NOMO-1 treated with DMSO at 0.1 percent for 48 hours (cell line): ENCODE measurements around the gene RGS5.

Source experiments
- DNase-seq: peaks from one replicate; lab custom pipeline; 2025; ENCODE audit not compliant: unreplicated experiment; lab: John Stamatoyannopoulos, UW

The RGS5 gene

DNA sequence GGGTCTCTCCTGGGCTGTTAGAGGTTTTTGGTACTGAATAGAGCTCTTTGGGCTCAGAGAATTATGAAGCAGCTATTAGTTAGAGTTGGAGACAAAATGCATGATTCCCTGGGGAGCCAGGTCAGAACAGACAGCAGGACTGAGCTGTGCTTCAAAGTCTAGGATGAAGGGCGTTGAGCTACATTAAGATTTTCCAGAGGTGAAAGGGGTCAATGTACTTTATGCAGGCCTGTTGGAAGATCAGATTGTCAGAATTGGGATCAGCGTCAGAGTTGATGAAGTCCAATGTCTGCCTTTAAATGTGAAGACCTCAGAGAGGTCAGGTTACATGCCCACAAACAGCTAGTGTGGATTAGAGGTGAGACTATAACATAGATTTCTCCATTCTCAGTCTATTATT lies 53.8 kb downstream of the RGS5 start:
- DNase-seq = no peak

DNA sequence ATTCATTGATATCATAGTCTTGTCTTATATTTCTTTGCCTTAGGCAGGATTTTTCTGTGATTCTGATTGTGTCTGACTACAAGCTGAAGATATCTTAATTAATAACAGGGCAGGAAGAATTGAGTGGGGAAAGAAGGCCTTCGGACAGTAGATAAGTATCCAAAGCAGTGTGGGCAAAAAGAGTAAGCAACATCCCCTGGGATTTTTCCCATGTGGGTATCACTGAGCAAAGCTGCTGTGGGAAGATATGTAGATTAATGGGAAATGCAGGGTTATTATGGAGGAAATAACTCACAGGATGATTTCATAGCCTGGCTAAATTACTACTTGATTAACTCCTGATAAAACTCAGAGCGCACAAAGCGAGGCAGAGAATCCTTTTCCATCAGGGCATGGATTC lies 55.7 kb downstream of the RGS5 start:
- no peak for DNase-seq

DNA sequence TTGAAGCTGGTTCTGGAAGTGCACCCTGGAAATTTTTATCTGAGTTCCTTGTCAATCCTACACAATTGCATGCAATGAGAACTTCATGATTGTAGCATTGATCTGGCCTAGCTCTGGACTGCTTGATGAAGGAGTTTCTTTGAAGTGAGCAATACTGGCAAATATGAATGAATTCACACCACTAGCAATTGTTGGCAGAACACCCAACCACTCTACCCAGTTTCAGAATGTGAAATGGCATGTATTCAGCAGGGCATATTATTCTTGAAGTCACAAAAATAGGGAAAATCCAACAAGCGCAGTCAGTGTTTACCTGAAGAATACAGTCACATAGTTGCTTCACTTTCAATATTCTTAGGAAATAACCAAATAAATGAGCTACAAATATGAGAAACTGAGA lies 57.3 kb downstream of the RGS5 start:
- DNase-seq = no peak

DNA sequence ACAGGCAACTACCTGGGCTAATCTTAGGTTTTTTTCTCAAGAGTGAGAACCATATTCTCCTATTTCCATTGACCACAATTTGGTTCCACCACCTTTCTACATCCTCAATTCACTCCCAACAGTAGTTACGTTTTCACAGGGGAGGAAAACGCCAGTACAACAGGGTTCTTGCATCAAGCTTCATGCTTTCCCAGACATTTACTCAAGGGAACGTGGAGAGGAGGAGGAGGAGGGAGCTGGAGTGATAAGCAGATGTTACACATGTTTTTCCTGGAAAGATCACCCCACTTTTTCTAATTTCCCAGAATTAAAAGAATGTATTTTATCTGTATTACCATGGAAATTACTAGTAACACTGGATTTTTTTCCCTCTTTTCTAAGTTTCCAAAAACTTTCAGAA lies 58.3 kb downstream of the RGS5 start:
- DNase-seq = no peak

DNA sequence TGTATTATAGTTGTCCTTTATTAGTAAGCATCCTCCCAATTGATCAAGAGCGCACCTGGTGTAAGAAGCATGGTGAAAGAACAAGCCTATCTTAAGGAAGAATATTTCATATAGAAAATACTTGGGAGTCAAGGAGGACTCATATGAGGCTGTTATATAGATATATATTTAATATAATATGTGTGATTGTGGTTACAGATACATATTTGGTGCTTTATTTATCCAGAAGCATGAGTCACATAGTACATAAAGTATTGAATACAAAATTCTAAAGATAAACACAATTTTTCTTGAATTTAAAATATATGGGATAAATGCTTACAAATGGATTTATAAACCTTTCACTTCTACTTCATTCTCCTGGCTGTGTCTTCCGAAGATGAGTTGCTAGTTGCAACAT lies 60.6 kb downstream of the RGS5 start:
- DNase-seq = no peak

DNA sequence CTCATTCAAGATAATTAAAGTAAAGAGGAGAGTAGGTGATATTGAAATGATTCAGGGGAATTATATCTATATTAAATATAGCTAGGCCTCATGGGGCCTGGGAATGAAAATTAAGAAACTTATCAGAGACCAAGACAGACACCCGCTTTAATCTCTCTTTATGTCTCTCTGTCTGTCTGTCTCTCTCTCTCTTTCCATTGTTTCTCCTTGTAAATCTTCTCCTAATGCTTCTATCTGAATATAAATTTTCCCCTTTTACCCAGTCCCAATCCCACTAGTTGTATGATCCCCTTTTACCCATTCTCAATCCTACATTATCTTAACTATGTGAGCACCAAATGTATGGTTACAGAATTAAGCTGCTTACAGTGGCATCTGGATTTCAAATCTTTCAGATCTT lies 61.2 kb downstream of the RGS5 start:
- no peak for DNase-seq

DNA sequence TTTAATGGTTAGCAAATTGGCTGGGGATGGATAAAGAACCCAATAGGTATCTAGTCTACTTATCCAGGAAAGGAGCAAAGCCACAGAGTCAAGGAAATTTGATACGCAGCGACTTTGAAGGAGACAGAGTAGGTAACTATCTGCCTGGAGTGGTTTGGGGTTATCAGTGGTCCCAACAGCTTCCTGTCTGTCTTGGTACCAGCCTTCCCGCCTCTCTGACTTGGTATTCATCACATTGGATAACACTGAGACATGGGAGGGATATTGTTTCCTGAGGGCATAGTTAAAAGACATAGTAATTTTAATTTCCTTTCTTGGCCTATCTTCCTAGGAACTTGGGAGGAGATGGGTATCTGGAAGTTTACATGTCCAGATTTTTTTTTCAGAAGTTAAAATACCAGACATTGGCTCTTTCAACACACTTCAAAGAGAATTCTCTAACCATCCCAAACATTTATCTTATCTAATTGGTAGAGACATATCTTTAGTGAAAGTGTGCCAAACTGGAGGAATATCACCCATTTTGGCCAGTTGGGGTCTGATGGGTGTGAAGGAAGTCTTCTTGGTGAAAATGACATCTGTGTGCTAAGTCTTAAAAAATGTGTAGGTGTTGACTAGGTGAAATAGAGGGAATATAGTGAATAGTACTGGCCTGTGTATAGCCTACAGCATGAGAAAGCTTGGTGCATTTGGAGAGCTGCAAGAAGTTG lies 65.0 kb downstream of the RGS5 start:
- no peak for DNase-seq

DNA sequence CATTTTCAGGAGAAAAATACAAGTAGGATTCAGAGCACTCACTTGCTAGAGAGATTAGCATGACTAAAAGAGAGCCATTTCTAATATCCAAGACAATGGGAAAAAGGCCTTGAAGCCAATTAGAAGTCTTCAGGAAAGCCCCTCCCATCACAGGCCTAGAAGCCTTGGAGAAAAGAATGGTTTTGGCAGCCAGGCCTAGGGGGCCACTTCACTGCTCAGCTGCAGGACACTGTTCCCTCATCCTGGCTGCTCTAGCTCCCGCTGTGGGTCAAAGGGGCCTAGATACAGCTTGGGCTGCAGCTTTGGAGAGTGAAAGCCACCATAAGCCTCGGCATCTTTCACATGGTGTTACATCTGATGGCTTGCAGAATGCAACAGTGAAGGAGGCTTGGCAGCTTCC lies 70.7 kb downstream of the RGS5 start:
- no peak for DNase-seq

DNA sequence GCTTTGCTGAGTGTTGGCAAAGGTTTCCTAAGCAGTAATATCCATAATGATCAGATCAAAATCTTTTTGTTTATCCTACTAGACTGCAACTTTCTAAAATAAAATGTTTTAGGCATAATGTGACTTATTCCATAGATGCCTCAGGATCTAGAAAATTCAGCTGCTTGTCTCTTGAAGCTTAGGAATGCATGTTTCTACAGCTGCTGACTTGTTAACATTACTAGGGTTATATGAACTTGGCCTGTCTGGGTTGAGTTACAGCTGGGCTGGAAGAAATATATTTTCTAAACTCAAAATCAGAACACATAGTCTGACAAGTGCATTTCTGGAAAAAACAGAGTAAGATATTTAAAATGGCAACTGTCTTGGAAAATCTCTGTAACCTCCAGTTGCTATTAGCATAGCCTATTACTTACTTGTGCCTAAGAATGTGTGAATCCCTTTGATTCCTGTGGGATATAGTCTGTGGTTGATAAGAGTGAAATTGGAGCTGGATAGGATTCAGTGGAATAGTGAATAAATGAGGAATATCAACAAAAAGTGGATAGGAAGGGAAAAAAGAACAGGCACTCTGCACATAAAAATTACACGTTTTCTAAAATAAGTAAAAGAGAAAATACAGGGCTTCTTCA lies 72.4 kb downstream of the RGS5 start:
- DNase-seq = no peak

DNA sequence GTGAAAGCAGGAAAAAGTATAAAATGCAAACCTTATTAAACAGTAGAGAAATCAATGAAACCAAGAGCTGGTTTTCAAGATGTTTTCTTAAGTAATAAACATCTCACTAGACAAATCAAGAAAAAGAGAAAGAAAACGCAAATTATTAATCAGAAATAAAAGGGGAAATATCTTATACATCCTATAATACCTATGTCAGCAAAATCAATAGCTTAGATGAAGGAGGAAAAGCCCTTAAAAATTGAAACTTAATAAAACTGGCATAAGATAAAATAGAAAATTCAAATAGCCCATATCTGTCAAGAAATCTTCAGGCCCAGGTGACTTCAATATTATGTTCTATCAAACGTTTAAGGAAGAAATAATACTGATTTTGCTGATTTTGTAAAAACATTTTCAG lies 74.4 kb downstream of the RGS5 start:
- no peak for DNase-seq

DNA sequence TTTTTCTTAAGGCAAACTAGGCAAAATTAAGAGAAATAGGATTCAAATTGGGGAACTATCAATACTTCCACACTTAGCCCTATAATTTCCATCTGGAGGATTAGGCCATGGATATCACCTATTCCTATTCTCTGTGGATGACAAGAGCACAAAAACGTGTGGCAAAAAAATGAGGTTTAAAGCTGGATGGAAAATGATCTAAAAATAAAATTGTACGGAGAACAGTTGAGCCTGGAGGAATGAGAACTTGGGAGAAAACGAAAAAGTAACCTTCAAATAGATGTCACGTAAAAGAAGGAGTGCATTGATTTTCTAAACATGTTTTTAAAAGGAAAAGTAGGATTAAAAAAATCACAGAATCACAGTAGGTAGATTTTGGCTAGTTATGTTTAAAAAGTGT lies 77.9 kb downstream of the RGS5 start:
- DNase-seq = no peak

DNA sequence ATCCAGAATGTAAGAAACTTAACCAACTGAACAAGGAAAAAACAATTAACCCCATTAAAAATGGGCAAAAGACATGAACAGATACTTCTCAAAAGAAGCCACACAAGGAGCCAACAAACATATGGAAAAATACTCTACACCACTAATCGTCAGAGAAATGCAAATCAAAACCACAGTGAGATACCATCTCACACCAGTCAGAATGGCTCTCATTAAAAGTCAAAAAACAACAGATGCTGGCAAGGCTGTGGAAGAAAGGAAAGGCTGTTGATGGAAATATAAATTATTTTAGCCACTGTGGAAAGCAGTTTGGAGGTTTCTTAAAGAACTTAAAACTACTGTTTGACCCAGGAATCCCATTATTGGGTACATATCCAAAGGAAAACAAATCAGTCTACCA lies 82.3 kb downstream of the RGS5 start:
- no peak for DNase-seq

DNA sequence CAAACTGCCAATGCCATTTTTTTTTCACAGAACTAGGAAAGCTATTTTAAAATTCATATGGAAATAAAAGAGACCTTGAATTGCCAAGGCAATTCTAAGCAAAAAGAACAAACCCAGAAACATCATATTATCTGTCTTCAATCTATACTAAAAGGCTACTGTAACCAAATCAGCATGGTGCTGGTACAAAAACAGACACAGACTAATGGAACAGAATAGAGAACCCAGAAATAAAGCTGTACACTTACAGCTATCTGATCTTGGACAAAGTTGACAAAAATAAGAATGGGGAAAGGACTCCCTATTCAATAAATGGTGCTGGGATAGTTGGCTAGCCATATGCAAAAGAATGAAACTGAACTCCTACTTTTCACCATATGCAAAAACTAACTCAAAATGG lies 83.0 kb downstream of the RGS5 start:
- DNase-seq = no peak

DNA sequence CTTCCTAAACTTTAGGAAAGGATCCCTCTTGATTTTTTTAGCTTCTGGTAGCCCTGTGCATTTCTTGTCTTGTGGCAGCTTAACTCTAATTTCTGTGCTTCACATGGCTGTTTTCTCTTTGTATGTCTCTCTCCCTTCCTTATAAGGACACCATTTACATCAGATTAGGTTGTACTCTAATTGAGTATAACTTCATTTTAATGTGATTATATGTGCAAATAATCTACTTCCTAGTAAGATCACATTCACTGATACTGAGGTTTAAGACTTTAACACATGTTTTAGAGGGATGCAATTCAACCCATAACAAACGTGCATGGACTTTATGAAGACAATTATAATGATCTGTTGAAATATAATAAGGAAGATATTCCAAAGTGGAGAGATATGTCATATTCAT lies 86.8 kb downstream of the RGS5 start:
- DNase-seq = no peak

DNA sequence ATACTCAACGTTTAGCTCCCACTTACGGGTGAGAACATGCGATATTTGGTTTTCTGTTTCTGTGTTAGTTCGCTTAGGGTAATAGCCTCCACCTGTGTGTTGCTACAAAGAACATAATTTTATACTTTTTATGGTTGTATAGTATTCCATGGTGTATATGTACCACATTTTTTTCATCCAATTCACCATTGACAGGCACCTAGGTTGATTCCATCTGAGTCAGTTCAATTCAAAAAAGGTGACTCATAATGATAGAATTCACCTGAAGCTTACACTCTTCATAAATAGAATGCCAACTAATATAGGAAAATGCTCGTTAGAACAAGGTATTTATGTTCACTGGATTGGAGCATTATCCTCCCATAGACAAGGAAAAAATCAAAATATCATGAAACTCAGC lies 95.1 kb downstream of the RGS5 start:
- DNase-seq = no peak

DNA sequence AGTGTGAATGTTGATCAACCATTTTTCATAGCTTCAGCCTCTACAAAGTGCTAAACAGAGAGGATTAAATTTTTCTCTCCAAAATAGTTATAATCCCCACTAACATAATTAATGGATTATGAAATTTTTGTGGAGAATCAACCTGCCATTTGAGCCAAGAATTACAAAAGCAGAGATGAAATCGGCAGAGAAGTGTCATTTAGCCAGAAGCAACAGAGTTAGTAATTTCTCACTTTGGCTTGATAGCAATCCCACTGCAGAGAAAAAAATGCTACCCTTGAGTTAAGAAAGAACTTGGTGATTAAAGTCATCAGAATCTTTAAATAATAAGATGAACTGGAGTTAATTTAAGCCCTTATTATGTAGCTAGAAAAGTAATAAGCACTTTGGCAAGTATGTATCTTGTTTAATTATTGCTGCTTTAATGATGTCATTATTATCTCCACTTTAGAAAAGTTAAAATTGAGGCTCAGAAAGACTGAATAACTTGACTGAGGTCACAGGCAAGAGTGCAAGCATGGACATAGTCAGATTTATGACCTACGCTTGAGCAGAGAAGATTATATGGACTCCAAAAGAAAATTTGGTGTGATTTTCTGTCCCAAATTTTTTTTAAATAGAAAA lies 96.2 kb downstream of the RGS5 start:
- no peak for DNase-seq

DNA sequence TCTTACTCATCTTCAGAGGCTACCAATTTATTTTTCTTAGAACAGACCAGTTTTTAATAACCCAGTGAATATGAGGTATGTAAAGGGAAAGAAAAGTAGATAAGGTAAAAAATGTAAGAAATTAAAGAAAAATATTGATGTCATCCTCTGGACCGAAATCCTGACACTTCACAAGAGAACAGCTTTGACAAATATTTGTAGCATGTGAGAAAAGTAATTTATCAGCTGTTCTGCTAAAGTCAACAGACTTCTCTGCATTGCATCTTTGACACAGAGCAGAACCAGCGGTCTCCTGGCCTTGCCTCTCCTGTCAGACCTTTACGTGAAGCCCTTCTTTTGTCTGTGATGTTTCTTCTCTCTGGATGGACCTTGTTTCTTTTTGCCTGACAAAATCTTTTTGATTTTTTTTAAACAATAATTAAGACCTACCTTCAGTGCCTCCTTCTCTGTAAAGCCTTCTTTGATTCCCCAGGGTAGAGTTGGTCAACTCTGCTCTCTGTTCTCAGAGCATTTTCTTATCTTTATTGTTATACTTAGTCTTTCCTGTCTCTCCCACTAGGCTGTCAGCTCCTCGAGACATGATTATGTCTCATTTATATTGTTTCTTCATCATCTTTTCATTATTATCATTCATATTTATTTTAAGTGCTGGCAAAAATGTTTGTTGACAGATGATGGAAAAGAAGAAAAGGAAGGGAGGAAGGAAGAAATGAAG lies 98.2 kb downstream of the RGS5 start:
- DNase-seq = no peak

DNA sequence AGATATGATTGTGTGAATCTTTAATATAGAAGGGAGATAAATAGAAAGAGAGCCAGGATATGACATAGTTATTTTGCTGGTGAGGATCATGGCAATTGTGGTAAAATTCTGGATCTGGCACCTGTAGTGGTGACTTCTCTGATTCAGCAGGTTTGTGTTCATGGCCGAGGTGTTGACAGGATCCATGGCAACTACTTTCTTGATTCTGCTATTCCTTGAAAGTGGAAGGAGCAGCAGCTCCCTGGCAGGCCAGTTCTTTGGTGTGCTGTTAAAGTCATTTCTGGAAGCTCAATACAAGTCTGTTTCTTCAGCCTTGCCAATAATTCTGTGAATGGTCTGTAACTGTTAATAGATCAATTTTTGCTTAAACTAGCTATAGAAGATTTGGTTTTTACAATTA lies 100.1 kb downstream of the RGS5 start:
- DNase-seq = no peak

DNA sequence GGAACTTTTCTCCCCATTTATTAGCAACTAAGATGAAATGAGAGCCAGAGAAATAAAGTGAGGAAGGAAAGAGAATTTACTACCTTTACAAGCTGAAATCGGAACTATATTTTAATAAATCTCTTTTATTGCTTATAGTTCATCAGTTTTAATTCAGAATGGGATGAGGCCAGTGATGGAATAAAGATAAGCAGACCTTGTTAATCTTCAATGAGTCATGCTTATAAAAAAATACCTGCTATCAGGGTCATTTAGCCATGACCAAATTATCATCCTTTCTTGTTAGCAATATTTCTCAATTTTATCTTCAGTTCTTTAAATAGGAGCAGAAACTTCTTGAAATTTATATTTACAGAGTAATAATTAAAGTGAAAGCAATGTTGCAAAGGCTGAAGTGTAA lies 107.5 kb downstream of the RGS5 start:
- no peak for DNase-seq

DNA sequence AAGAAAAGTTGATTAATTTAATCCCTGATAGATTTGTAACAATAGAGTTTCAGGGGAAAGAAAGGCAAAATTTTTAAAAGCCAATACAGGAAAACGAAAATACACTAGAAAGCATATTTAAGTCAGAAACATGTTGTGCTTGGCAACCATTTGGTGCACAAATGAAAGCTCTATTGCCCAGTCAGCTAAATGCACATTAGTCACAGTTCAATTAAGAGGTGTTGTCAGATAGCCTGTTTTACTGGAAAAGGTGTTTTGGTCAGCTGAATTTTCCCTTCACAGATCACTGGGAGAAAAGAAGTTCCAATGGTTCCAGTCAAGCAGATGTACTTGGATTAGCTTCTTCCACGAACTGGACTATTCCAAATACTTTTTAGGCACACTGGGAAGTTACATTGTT lies 108.1 kb downstream of the RGS5 start:
- no peak for DNase-seq

DNA sequence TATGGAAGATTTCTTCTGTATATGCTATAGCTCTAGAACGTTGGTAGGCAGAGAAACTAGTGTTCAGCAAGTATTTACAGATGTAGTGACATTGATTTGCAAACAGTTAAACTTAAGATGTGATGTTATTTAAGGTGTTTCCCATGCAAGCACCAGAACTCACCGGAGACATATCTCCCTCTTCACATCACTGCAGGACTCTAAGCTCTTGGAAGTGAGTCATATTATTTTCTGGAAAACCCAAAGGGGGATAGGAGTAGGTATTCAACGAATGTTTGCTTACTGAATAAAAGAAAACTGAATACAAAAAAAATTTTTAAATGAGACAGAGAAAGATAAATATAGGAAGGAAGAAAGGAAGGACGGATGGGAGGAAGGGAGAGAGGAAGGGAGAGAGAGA lies 108.5 kb downstream of the RGS5 start:
- DNase-seq = no peak

DNA sequence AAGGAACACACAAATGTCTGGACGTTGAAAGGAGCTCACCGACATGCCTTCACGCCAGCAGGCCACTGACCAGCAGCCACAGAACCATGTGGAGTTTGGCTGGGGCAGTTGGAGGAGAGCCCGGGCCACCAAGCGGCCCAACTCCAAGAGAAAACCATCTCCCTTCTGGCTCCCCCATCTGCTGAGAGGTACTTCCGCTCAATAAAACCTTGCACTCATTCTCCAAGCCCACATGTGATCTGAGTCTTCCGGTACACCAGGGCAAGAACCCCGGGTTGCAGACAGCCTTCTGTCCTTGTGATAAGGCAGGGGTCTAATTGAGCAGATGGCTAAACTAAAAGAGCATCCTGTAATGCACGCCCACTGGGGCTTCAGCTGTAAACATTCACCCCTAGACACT lies 109.1 kb downstream of the RGS5 start:
- no peak for DNase-seq
